SU-DHL-6 (cell line): ENCODE measurements around the gene ZNF22.

Experiments used
- H2AFZ ChIP-seq: fragments of 200-600 bp; sonication (generic); 2 replicates; pipeline ENCODE4 v1.6.1; 2014; ENCODE audit warnings: low read depth, mild to moderate bottlenecking, moderate library complexity, mixed read lengths, antibody characterized with exemption, low read length; ENCODE audit not compliant: severe bottlenecking
- H3F3A ChIP-seq: fragments of 200-600 bp; shearing (Covaris generic); 2 replicates; pipeline ENCODE4 v1.6.0; 2016; ENCODE audit warnings: antibody characterized with exemption, mild to moderate bottlenecking; ENCODE audit not compliant: insufficient read depth
- H3K27ac ChIP-seq: fragments of 200-600 bp; sonication (generic); 2 replicates; pipeline ENCODE4 v1.5.1; 2016; ENCODE audit warnings: low read depth, mild to moderate bottlenecking, low read length, moderate library complexity, mixed read lengths
- H3K27me3 ChIP-seq: fragments of 200-600 bp; sonication (generic), shearing (Covaris generic); 2 replicates; pipeline ENCODE4 v1.6.0; 2014; ENCODE audit warnings: mild to moderate bottlenecking, low read length
- H3K36me3 ChIP-seq: fragments of 200-600 bp; sonication (generic); 2 replicates; pipeline ENCODE4 v1.6.1; 2014; ENCODE audit warnings: mild to moderate bottlenecking, low read length, mixed read lengths
- H3K4me2 ChIP-seq: fragments of 300-600, 200-600 bp; shearing (Covaris generic), sonication (generic); 2 replicates; pipeline ENCODE4 v1.6.0; 2014; ENCODE audit warnings: low read length, low read depth, mild to moderate bottlenecking; ENCODE audit not compliant: poor library complexity, severe bottlenecking
- H3K4me3 ChIP-seq: fragments of 200-600 bp; sonication (generic); 2 replicates; pipeline ENCODE4 v1.5.1; 2014; ENCODE audit warnings: antibody characterized with exemption, low read length, mild to moderate bottlenecking, mixed read lengths; ENCODE audit not compliant: insufficient read depth, poor library complexity, severe bottlenecking
- H3K79me2 ChIP-seq: fragments of 200-600 bp; sonication (generic); 2 replicates; pipeline ENCODE4 v1.6.1; 2014; ENCODE audit warnings: mild to moderate bottlenecking, low read length, moderate library complexity; ENCODE audit not compliant: insufficient read depth
- H3K9ac ChIP-seq: fragments of 200-600 bp; sonication (generic); 2 replicates; pipeline ENCODE4 v1.7.0; 2014; ENCODE audit warnings: mild to moderate bottlenecking, low read length
- H3K9me2 ChIP-seq: fragments of 200-600 bp; sonication (generic); replicated peaks from 2 replicates; pipeline ENCODE4 v1.6.1; 2014; ENCODE audit warnings: low read length; ENCODE audit not compliant: insufficient read depth
- H3K9me3 ChIP-seq: fragments of 200-600 bp; sonication (generic); 2 replicates; pipeline ENCODE4 v1.6.1; 2014; ENCODE audit warnings: low read length, mixed read lengths; ENCODE audit not compliant: insufficient read depth
- H4K20me1 ChIP-seq: fragments of 200-600 bp; sonication (generic); 2 replicates; pipeline ENCODE4 v1.6.1; 2014; ENCODE audit warnings: low read depth, mild to moderate bottlenecking, antibody characterized with exemption, low read length, moderate library complexity, mixed read lengths
- CTCF ChIP-seq: fragments of 200-600 bp; sonication (generic); IDR thresholded peaks from one replicate; pipeline ENCODE4 v1.5.1; 2017; ENCODE audit warnings: antibody characterized with exemption, mild to moderate bottlenecking, low read length, moderate library complexity; ENCODE audit not compliant: insufficient read depth, poor library complexity, severe bottlenecking
- EZH2phosphoT487 ChIP-seq: fragments of 200-600 bp; sonication (generic), shearing (Covaris generic); conservative IDR thresholded peaks from 2 replicates; pipeline ENCODE4 v1.6.1; 2018; ENCODE audit warnings: mild to moderate bottlenecking, antibody characterized with exemption, low read length, moderate library complexity, mixed read lengths

Gene ZNF22

GRCh38 chr10:44992732-44993225 is 7.9 kb upstream of the ZNF22 start:
- no peaks in the 10 kb centered on the region for H3K9me3 ChIP-seq
- TF ChIP-seq CTCF, result no peak
- TF ChIP-seq EZH2phosphoT487, result no peak
- no peak overlapping the region for H2AFZ ChIP-seq
- H3K9ac ChIP-seq, result no peak overlapping the region
- H3K9me2 ChIP-seq, result no peaks in the 10 kb centered on the region
- H3K4me3 ChIP-seq, result no peak overlapping the region
- H3K27ac ChIP-seq, result no peak overlapping the region
- H3F3A ChIP-seq, result no peaks in the 10 kb centered on the region
- no peaks in the 10 kb centered on the region for H3K36me3 ChIP-seq
- no peak overlapping the region for H3K4me2 ChIP-seq
- H3K27me3 ChIP-seq, result no peaks in the 10 kb centered on the region
- H4K20me1 ChIP-seq, result no peaks in the 10 kb centered on the region
- H3K79me2 ChIP-seq, result no peaks in the 10 kb centered on the region

GRCh38 chr10:44993226-44993921 is 7.3 kb upstream of the ZNF22 start:
- no peak overlapping the region for H3K9ac ChIP-seq
- no peaks in the 10 kb centered on the region for H3K36me3 ChIP-seq
- H3K27ac ChIP-seq, result no peak overlapping the region

GRCh38 chr10:44993922-44994751 is 6.6 kb upstream of the ZNF22 start:
- Histone ChIP-seq H3K9me3 (no peaks in the 10 kb centered on the region), H3K79me2 (no peaks in the 10 kb centered on the region), H2AFZ (no peak overlapping the region), H3K9me2 (no peaks in the 10 kb centered on the region), H4K20me1 (no peaks in the 10 kb centered on the region), H3K36me3 (no peaks in the 10 kb centered on the region), H3K9ac (no peak overlapping the region), H3F3A (no peaks in the 10 kb centered on the region), H3K4me2 (no peak overlapping the region), H3K27me3 (no peaks in the 10 kb centered on the region), H3K4me3 (no peak overlapping the region), H3K27ac (no peak overlapping the region)
- TF ChIP-seq EZH2phosphoT487 (no peak), CTCF (no peak)

More at GRCh38 chr10:44993226-44993921, 7.3 kb upstream of the ZNF22 start:
- H3K4me2 ChIP-seq, result no peak overlapping the region
- H3K27me3 ChIP-seq, result no peaks in the 10 kb centered on the region
- no peak overlapping the region for H3K4me3 ChIP-seq
- no peaks in the 10 kb centered on the region for H3K9me3 ChIP-seq
- no peaks in the 10 kb centered on the region for H3K9me2 ChIP-seq
- no peaks in the 10 kb centered on the region for H4K20me1 ChIP-seq
- H3F3A ChIP-seq, result no peaks in the 10 kb centered on the region
- H3K79me2 ChIP-seq, result no peaks in the 10 kb centered on the region
- no peak overlapping the region for H2AFZ ChIP-seq
- TF ChIP-seq EZH2phosphoT487 (no peak), CTCF (no peak)
